ENCODE data around the gene NES.

DNA sequence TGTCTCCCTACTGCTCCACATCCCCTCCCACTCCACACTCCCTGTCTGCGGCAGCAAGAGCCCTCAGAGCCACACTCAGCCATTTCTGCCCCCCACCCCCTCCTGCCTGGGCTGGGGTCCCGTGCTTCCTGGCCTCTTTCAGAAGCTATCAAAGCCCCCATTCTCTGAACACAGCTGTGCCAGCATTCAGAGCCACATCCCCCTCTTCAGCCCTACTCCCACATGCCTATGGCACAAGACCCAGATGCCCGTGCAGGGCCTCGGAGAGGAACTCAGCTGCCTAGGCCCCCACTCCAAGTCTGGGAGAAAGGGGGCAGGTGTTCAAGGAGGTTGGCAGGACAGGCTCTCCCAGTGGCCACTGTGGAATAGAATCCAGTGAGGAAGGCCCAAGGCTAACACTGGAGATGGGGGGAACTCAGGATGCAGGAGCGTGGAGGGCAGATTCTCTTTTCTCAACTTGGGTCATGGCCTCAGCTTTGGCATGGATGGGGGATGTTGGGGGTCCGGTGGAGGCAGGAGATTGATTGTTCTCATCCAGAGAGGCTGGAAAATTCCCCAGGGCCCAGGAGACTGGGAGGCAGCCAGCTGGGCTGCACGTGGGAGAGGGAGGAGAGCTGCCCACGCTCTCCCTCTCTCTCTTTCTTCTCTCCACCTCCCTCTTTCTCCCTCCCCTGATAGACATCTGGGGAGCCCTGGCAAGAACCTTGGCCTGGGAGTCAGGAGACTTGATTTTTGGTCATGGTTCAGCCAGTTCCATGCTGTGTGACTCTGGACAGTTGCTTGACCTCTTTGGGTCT, 38.8 kb downstream of the NES start:
- TF ChIP-seq, protein P1, sequence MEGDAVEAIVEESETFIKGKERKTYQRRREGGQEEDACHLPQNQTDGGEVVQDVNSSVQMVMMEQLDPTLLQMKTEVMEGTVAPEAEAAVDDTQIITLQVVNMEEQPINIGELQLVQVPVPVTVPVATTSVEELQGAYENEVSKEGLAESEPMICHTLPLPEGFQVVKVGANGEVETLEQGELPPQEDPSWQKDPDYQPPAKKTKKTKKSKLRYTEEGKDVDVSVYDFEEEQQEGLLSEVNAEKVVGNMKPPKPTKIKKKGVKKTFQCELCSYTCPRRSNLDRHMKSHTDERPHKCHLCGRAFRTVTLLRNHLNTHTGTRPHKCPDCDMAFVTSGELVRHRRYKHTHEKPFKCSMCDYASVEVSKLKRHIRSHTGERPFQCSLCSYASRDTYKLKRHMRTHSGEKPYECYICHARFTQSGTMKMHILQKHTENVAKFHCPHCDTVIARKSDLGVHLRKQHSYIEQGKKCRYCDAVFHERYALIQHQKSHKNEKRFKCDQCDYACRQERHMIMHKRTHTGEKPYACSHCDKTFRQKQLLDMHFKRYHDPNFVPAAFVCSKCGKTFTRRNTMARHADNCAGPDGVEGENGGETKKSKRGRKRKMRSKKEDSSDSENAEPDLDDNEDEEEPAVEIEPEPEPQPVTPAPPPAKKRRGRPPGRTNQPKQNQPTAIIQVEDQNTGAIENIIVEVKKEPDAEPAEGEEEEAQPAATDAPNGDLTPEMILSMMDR (conservative IDR thresholded peaks at IDR 0.05) = no peak
- TF ChIP-seq EZH2 (IDR thresholded peaks at IDR 0.05; ENCODE audit: low read depth) = no peak

Data from PC-9 (cell line).